K562 (cell line): ENCODE results near the gene CNP. TPM values are rescaled to one million over a fixed set of nuclear protein-coding genes. Genes with fewer than 3 reads are reported as not detected.

Experiments used
- ATAC-seq: fragments of 200-7000 bp; cut with Tn5 transposase; 3 replicates; pipeline ENCODE4 v1.9.1; 2020; ENCODE audit warnings: moderate library complexity
- BruUV-seq: library from RNA; stranded (reverse); fragments of 400-500 nt; replicated peaks from 2 replicates; lab custom pipeline; 2021; lab: Mats Ljungman, UMichigan
- CTCF ChIA-PET: fragments of 300-600 bp; formaldehyde crosslinking; extraction: SDS; loops from one replicate; lab custom pipeline; 2021; ENCODE audit warnings: low intra/inter-chr PET ratio; lab: Yijun Ruan, JAX
- POLR2A ChIA-PET: fragments of 300-600, 350-650 bp; sonication (Branson Sonifier 250); formaldehyde crosslinking; extraction: SDS; loops from one replicate; lab custom pipeline; 2021; ENCODE audit warnings: antibody characterized with exemption, inconsistent platforms; lab: Yijun Ruan, JAX
- DNase-seq, 4 experiments: peaks; one replicate each; pipeline versions ENCODE4 v3.0.0 to v3.0.0-alpha.2; 2011 to 2018; ENCODE audit warnings: low spot score in 3 of 4, mixed read lengths in 3 of 4; ENCODE audit errors: extremely low read depth in 1 of 4
- FAIRE-seq: peaks from 2 replicates; lab custom pipeline; 2011; peaks lifted over from hg19 to GRCh38; lab: Jason Lieb, UNC
- H2AFZ ChIP-seq: 2 replicates; pipeline ENCODE4 v1.6.0; 2011; ENCODE audit warnings: low read depth, low read length, control low read depth, inconsistent platforms
- H3K27ac ChIP-seq: fragments of 200-600 bp; 3 replicates; pipeline ENCODE4 v1.8.0; 2011; ENCODE audit warnings: low read depth, mild to moderate bottlenecking, control low read depth, inconsistent platforms, low read length, moderate library complexity, mixed read lengths; ENCODE audit errors: extremely low read depth
- H3K27me3 ChIP-seq, 2 experiments: fragments of 300-600 bp in 1 of 2; 2 replicates in 1 of 2; 3 replicates in 1 of 2; pipeline versions ENCODE4 v1.6.0 to v1.8.0; 2011; ENCODE audit warnings: inconsistent platforms in 2 of 2, low read length in 2 of 2, mild to moderate bottlenecking in 1 of 2, mixed read lengths in 1 of 2, moderate library complexity in 1 of 2; ENCODE audit not compliant: control insufficient read depth in 2 of 2, insufficient read depth in 2 of 2
- H3K36me3 ChIP-seq: fragments of 300-600 bp; 3 replicates; pipeline ENCODE4 v1.8.0; 2011; ENCODE audit warnings: mild to moderate bottlenecking, low read length, inconsistent platforms; ENCODE audit not compliant: control insufficient read depth, insufficient read depth
- H3K4me1 ChIP-seq, 2 experiments: fragments of 200-600 bp in 1 of 2; replicated peaks in 1 of 2; 2 replicates in 1 of 2; 3 replicates in 1 of 2; pipeline versions ENCODE4 v1.5.1 to v1.8.0; 2011; ENCODE audit warnings: inconsistent platforms in 2 of 2, low read length in 2 of 2, mild to moderate bottlenecking in 1 of 2, mixed read lengths in 1 of 2, moderate library complexity in 1 of 2; ENCODE audit not compliant: control insufficient read depth in 2 of 2, insufficient read depth in 2 of 2
- H3K4me2 ChIP-seq: 2 replicates; pipeline ENCODE4 v1.6.1; 2011; ENCODE audit warnings: low read length, control low read depth, inconsistent platforms, mixed read lengths; ENCODE audit not compliant: insufficient read depth
- H3K4me3 ChIP-seq: fragments of 200-600 bp; sonication (generic), shearing (Covaris generic); 2 replicates; pipeline ENCODE4 v1.5.1; 2016; ENCODE audit warnings: control low read depth, inconsistent platforms
- H3K79me2 ChIP-seq: fragments of 200-600 bp; 3 replicates; pipeline ENCODE4 v1.8.0; 2011; ENCODE audit warnings: low read length, inconsistent platforms; ENCODE audit not compliant: control insufficient read depth, insufficient read depth
- H3K9ac ChIP-seq, 2 experiments: 2 replicates each; pipeline versions ENCODE4 v1.6.0 to v1.6.1; 2011; ENCODE audit warnings: low read depth in 2 of 2, low read length in 2 of 2, control low read depth in 1 of 2, inconsistent platforms in 1 of 2, mild to moderate bottlenecking in 1 of 2, mixed read lengths in 1 of 2; ENCODE audit not compliant: insufficient read depth in 1 of 2
- H3K9me1 ChIP-seq: one replicate; pipeline ENCODE4 v1.6.0; 2011; ENCODE audit warnings: inconsistent platforms, mild to moderate bottlenecking, low read length, moderate library complexity; ENCODE audit not compliant: control insufficient read depth, insufficient read depth
- H3K9me3 ChIP-seq: replicated peaks from 2 replicates; pipeline ENCODE4 v1.5.1; 2011; ENCODE audit warnings: low read depth, low read length, inconsistent platforms; ENCODE audit not compliant: control insufficient read depth, insufficient read depth
- H4K20me1 ChIP-seq: replicated peaks from 2 replicates; pipeline ENCODE4 v1.6.1; 2011; ENCODE audit warnings: low read length, inconsistent platforms, mixed read lengths; ENCODE audit not compliant: control insufficient read depth, insufficient read depth
- DPF2 ChIP-seq: fragments of 450-650 bp; IDR thresholded peaks from 2 replicates; pipeline ENCODE4 v1.6.1; 2016
- HDAC1 ChIP-seq, 2 experiments: fragments of 450-650 bp; IDR thresholded peaks; 2 replicates each; pipeline ENCODE4 v1.6.1; 2016 to 2017; ENCODE audit warnings: inconsistent platforms in 1 of 2, mild to moderate bottlenecking in 1 of 2, moderate library complexity in 1 of 2
- MIER1 ChIP-seq: fragments of 450-650 bp; IDR thresholded peaks from 2 replicates; pipeline ENCODE4 v1.6.1; 2016; ENCODE audit warnings: antibody characterized with exemption, mild to moderate bottlenecking, low read depth
- POLR2AphosphoS2 ChIP-seq: IDR thresholded peaks from 2 replicates; pipeline ENCODE4 v1.6.1; 2012; ENCODE audit warnings: low read length, improper control_type of control experiment
- RBM15 ChIP-seq: fragments of 200-400 bp; formaldehyde crosslinking; IDR thresholded peaks from 2 replicates; pipeline ENCODE4 v1.6.1; 2018; ENCODE audit warnings: mild to moderate bottlenecking, low read length, moderate library complexity; ENCODE audit not compliant: insufficient read depth
- TOE1 ChIP-seq, 2 experiments: fragments of 450-650 bp in 1 of 2; sonication (generic) in 1 of 2; formaldehyde crosslinking in 1 of 2; IDR thresholded peaks; 2 replicates each; pipeline versions ENCODE4 v1.7.1 to v1.8.0; 2016 to 2022; ENCODE audit warnings: borderline replicate concordance in 2 of 2, mild to moderate bottlenecking in 2 of 2, antibody characterized with exemption in 1 of 2, inconsistent platforms in 1 of 2, low read depth in 1 of 2, missing genetic modification reagents in 1 of 2, moderate library complexity in 1 of 2
- XRCC5 ChIP-seq: fragments of 200-400 bp; formaldehyde crosslinking; IDR thresholded peaks from 2 replicates; pipeline ENCODE4 v1.6.1; 2017; ENCODE audit warnings: low read depth, mild to moderate bottlenecking, low read length
- ZEB2 ChIP-seq: fragments of 450-650 bp; IDR thresholded peaks from 2 replicates; pipeline ENCODE4 v1.6.1; 2016
- WGBS: fragments of 100-300 bp; shearing (Covaris generic); methylation state at CpG from one replicate; pipeline ENCODE4 v1.1.6; 2016; ENCODE audit warnings: low coverage, mixed read lengths; ENCODE audit not compliant: insufficient coverage; ENCODE audit errors: missing lambda C conversion rate; 5-methylcytosine and 5-hydroxymethylcytosine counted together
- in situ Hi-C: fragments of 300-500 bp; cut with MboI; formaldehyde crosslinking; loops from 4 replicates; pipeline ENCODE4 v1.15.0; 2018; ENCODE audit warnings: inconsistent platforms, mixed read lengths
- intact Hi-C: fragments of 100-400 bp; cut with micrococcal nuclease; formaldehyde crosslinking; loops from 2 replicates; pipeline ENCODE4 v1.14.2; 2022
- polyA plus RNA-seq, 8 experiments: library from polyadenylated mRNA; depleted of rRNA in 4 of 8; stranded (reverse) in 5 of 8; unstranded in 3 of 8; fragments of >200 nt; fragmentation: Nextera tagmentation in 2 of 8; fragmentation: Illumina TruSeq in 1 of 8; extraction: Ambion mirVana in 2 of 8; extraction: Trizol in 1 of 8; gene quantifications; 2 replicates each; pipeline versions ENCODE4 v1.2.1 to v1.2.3, GENCODE V29; 2011 to 2014; ENCODE audit warnings: inconsistent platforms in 1 of 8, missing spikeins in 1 of 8
- total RNA-seq, 7 experiments: library from RNA; depleted of rRNA in 6 of 7; stranded (reverse); fragments of >200 nt in 6 of 7; fragmentation: Illumina TruSeq in 2 of 7; extraction: Trizol in 2 of 7; gene quantifications; 2 replicates each; pipeline versions ENCODE4 v1.2.1 to v1.2.3, GENCODE V29; 2011 to 2021; ENCODE audit warnings: low replicate concordance in 1 of 7
- TF ChIP-seq, protein P1 (sequence below), 2 experiments: fragments of 450-650 bp in 1 of 2; sonication (generic) in 1 of 2; formaldehyde crosslinking in 1 of 2; IDR thresholded peaks in 1 of 2; conservative IDR thresholded peaks in 1 of 2; 2 replicates each; pipeline versions ENCODE4 v1.6.1 to v1.8.1; 2016 to 2023; ENCODE audit warnings: mild to moderate bottlenecking in 2 of 2, moderate library complexity in 2 of 2, inconsistent platforms in 1 of 2, missing genetic modification reagents in 1 of 2
- TF ChIP-seq, protein P2 (sequence below): fragments of 250-450 bp; sonication (Bioruptor Pico); IDR thresholded peaks from 2 replicates; pipeline ENCODE4 v1.4.0; 2020
- TF ChIP-seq, protein P3 (sequence below): sonication (generic); formaldehyde crosslinking; IDR thresholded peaks from 2 replicates; pipeline ENCODE4 v1.8.0; 2022; ENCODE audit warnings: missing genetic modification reagents, mild to moderate bottlenecking, moderate library complexity, borderline replicate concordance

CNP gene
- total and polyA plus RNA-seq, 9 of the 15 experiments (the other 6 are each of a cell fraction or from before 2014, with no cell fraction given), result 1.7 to 52.0 (median 29.1) TPM

DNA sequence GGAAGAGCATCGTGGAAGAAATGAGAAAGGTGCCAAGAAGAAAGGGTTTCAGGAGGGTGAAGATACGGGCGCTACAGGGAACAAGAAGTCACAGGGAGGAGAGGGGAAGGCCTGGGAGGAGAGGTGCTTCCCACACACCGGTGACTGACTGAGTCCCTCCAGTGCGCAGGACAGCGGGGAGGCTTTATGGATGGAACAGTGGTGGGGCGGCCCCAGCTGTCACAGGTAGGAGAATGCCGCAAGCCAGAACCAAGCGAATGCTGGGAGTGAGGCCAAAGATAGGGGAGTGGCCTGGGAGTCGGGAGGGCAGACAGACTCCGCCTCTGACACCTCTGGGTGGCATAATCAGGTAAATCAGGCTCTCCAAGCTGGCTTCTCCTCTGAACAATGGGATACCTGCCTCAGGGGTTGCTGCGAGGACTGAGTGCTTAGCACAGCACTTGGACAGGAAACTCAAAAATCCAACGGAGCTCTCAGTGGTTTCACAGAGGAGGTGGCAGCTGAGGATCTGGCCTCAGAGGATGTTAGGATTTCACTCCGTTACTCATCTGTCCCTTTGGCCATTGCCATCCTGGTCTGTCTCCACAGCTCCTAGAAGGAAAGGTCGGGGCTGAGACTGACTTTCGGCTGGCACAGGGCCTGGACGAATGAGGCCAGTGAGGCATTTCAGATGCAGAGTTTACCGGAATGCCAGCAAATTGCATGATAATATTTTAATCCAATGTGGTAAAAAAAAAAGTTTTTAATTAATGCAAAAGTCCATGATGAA is 717 bp upstream of the CNP start:
- H3K79me2 ChIP-seq, result peaks cover 16% of the 10 kb centered on the region
- no peaks in the 10 kb centered on the region; the same call in 1 of the 2 replicates for H3K9me3 ChIP-seq
- peak overlapping the region; percentile 85 for H2AFZ ChIP-seq
- H3K27ac ChIP-seq, result peak overlapping the region; percentile 83; the same call in 2 of the 3 replicates
- ChIA-PET CTCF (interaction anchor here (0.6 to 1.3 kb wide), 2 partner anchors 151 to 551 kb away, joined by 3 to 5 read pairs; no protein-coding TSS in a partner anchor), POLR2A (interaction anchor here (0.7 to 4.6 kb wide), 18 partner anchors 10 to 148 kb away, joined by 3 to 28 read pairs (median 4); partner anchors contain the start of genes ACLY, DNAJC7, NKIRAS2 and ODAD4)
- FAIRE-seq (peak; percentile 89), DNase-seq (peak; percentile 81 to 87 (median 84)), ATAC-seq (peak; percentile 83)
- H3K4me3 ChIP-seq, result peak overlapping the region; percentile 95
- peak overlapping the region; percentile 88 to 93 for H3K9ac ChIP-seq
- no peaks in the 10 kb centered on the region for H4K20me1 ChIP-seq
- peaks cover 10 to 37% of the 10 kb centered on the region in 2 experiments; a peak in 4 of 5 replicates for H3K4me1 ChIP-seq
- peaks cover 22% of the 10 kb centered on the region; the same call in 1 of the 3 replicates for H3K36me3 ChIP-seq
- no peaks in the 10 kb centered on the region for H3K27me3 ChIP-seq
- peak overlapping the region; percentile 96 for H3K4me2 ChIP-seq
- H3K9me1 ChIP-seq, result peaks cover 3% of the 10 kb centered on the region
- 3% methylated on average over 16 of the region's 18 CpGs for WGBS
- TSS peak; percentile 71 for BruUV-seq
- intact Hi-C loops (loop anchor here (5.0 kb wide), 1 partner anchor 61 kb away; no protein-coding TSS in a partner anchor), in situ Hi-C loops (no loop called here)
- TF ChIP-seq MIER1, result 0 out of 2 replicates have a peak, but pooled peaks have one; percentile 22
- TF ChIP-seq, protein P1, sequence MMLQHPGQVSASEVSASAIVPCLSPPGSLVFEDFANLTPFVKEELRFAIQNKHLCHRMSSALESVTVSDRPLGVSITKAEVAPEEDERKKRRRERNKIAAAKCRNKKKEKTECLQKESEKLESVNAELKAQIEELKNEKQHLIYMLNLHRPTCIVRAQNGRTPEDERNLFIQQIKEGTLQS (IDR thresholded peaks at IDR 0.05), result no peak
- TF ChIP-seq, protein P1 (CRISPR knock-in tag; conservative IDR thresholded peaks at IDR 0.05), result 0 out of 2 replicates have a peak, but pooled peaks have one; percentile 20
- TF ChIP-seq RBM15, result no peak
- 0 out of 2 replicates have a peak, but pooled peaks have one; percentile 21 for TF ChIP-seq XRCC5
- TF ChIP-seq TOE1 (IDR thresholded peaks at IDR 0.05; ENCODE audit: borderline replicate concordance), result 0 out of 2 replicates have a peak, but pooled peaks have one; percentile 12
- no peak for TF ChIP-seq TOE1 (CRISPR knock-in tag; IDR thresholded peaks at IDR 0.05; ENCODE audit: borderline replicate concordance, low read depth)
- TF ChIP-seq, protein P2, sequence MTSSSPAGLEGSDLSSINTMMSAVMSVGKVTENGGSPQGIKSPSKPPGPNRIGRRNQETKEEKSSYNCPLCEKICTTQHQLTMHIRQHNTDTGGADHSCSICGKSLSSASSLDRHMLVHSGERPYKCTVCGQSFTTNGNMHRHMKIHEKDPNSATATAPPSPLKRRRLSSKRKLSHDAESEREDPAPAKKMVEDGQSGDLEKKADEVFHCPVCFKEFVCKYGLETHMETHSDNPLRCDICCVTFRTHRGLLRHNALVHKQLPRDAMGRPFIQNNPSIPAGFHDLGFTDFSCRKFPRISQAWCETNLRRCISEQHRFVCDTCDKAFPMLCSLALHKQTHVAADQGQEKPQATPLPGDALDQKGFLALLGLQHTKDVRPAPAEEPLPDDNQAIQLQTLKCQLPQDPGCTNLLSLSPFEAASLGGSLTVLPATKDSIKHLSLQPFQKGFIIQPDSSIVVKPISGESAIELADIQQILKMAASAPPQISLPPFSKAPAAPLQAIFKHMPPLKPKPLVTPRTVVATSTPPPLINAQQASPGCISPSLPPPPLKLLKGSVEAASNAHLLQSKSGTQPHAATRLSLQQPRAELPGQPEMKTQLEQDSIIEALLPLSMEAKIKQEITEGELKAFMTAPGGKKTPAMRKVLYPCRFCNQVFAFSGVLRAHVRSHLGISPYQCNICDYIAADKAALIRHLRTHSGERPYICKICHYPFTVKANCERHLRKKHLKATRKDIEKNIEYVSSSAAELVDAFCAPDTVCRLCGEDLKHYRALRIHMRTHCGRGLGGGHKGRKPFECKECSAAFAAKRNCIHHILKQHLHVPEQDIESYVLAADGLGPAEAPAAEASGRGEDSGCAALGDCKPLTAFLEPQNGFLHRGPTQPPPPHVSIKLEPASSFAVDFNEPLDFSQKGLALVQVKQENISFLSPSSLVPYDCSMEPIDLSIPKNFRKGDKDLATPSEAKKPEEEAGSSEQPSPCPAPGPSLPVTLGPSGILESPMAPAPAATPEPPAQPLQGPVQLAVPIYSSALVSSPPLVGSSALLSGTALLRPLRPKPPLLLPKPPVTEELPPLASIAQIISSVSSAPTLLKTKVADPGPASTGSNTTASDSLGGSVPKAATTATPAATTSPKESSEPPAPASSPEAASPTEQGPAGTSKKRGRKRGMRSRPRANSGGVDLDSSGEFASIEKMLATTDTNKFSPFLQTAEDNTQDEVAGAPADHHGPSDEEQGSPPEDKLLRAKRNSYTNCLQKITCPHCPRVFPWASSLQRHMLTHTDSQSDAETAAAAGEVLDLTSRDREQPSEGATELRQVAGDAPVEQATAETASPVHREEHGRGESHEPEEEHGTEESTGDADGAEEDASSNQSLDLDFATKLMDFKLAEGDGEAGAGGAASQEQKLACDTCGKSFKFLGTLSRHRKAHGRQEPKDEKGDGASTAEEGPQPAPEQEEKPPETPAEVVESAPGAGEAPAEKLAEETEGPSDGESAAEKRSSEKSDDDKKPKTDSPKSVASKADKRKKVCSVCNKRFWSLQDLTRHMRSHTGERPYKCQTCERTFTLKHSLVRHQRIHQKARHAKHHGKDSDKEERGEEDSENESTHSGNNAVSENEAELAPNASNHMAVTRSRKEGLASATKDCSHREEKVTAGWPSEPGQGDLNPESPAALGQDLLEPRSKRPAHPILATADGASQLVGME (CRISPR knock-in tag), result no peak
- peak; percentile 49; the same call in 1 of the 2 replicates for TF ChIP-seq ZEB2
- TF ChIP-seq POLR2AphosphoS2, result 0 out of 2 replicates have a peak, but pooled peaks have one; percentile 11
- TF ChIP-seq DPF2, result peak; percentile 28; the same call in 1 of the 2 replicates
- TF ChIP-seq HDAC1 (IDR thresholded peaks at IDR 0.05), result peak in 1 of 2 experiments; percentile 13; a peak in 1 of 4 replicates
- TF ChIP-seq, protein P3, sequence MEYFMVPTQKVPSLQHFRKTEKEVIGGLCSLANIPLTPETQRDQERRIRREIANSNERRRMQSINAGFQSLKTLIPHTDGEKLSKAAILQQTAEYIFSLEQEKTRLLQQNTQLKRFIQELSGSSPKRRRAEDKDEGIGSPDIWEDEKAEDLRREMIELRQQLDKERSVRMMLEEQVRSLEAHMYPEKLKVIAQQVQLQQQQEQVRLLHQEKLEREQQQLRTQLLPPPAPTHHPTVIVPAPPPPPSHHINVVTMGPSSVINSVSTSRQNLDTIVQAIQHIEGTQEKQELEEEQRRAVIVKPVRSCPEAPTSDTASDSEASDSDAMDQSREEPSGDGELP, result peak; percentile 71; the same call in 1 of the 2 replicates
